HepG2 (cell line): ENCODE results near the gene NOP56. TPM values are rescaled to one million over a fixed set of nuclear protein-coding genes. Genes with fewer than 3 reads are reported as not detected.
A peak's percentile ranks its signal among the peaks of the same experiment; 100 is the strongest.

Source experiments
- ARNT2 ChIP-seq: sonication (generic); formaldehyde crosslinking; IDR thresholded peaks from 2 replicates; pipeline ENCODE4 v1.8.0; 2022; ENCODE audit warnings: mild to moderate bottlenecking, low read depth, missing genetic modification reagents, moderate library complexity
- CTCF ChIP-seq: sonication (generic); formaldehyde crosslinking; IDR thresholded peaks from 2 replicates; pipeline ENCODE4 v1.5.0; 2020; ENCODE audit warnings: mild to moderate bottlenecking, missing genetic modification reagents, moderate library complexity
- GPBP1L1 ChIP-seq: sonication (generic); formaldehyde crosslinking; IDR thresholded peaks from 2 replicates; pipeline ENCODE4 v1.5.0; 2020; ENCODE audit warnings: mild to moderate bottlenecking, missing genetic modification reagents
- KDM1A ChIP-seq: IDR thresholded peaks from 2 replicates; pipeline ENCODE4 v1.6.1; 2016; ENCODE audit warnings: missing compliant biosample characterization
- MBNL3 ChIP-seq: fragments of 250-450 bp; sonication (Bioruptor Pico); conservative IDR thresholded peaks from 2 replicates; pipeline ENCODE4 v1.8.0; 2022; ENCODE audit warnings: mild to moderate bottlenecking, inconsistent platforms
- NFRKB ChIP-seq: fragments of 450-650 bp; IDR thresholded peaks from 2 replicates; pipeline ENCODE4 v1.6.1; 2017
- PRDM15 ChIP-seq: sonication (generic); formaldehyde crosslinking; IDR thresholded peaks from 2 replicates; pipeline ENCODE4 v1.4.0; 2020; ENCODE audit warnings: missing genetic modification reagents
- SALL2 ChIP-seq: sonication (generic); formaldehyde crosslinking; IDR thresholded peaks from 2 replicates; pipeline ENCODE4 v1.8.1; 2023; ENCODE audit warnings: mild to moderate bottlenecking, missing genetic modification reagents, inconsistent platforms
- SYNCRIP ChIP-seq: fragments of 200-400 bp; formaldehyde crosslinking; IDR thresholded peaks from 2 replicates; pipeline ENCODE4 v1.6.1; 2018; ENCODE audit warnings: mild to moderate bottlenecking, low read depth, low read length; ENCODE audit not compliant: insufficient read depth
- TBP ChIP-seq: sonication (generic); formaldehyde crosslinking; IDR thresholded peaks from 2 replicates; pipeline ENCODE4 v1.5.0; 2020; ENCODE audit warnings: missing genetic modification reagents
- U2AF1 ChIP-seq: fragments of 200-400 bp; formaldehyde crosslinking; optimal IDR thresholded peaks from 2 replicates; pipeline ENCODE3; 2017; ENCODE audit warnings: mild to moderate bottlenecking, low read depth, low read length
- ZNF260 ChIP-seq: sonication (generic); formaldehyde crosslinking; IDR thresholded peaks from 2 replicates; pipeline ENCODE4 v1.4.0; 2020; ENCODE audit warnings: missing genetic modification reagents, low read depth, mild to moderate bottlenecking, borderline replicate concordance
- ZNF30 ChIP-seq: sonication (generic); formaldehyde crosslinking; IDR thresholded peaks from 2 replicates; pipeline ENCODE4 v1.5.0; 2020; ENCODE audit warnings: mild to moderate bottlenecking, missing genetic modification reagents
- ZNF552 ChIP-seq: sonication (generic); formaldehyde crosslinking; IDR thresholded peaks from 2 replicates; pipeline ENCODE4 v1.9.0; 2022; ENCODE audit warnings: missing genetic modification reagents, mild to moderate bottlenecking, borderline replicate concordance
- ZNF567 ChIP-seq: sonication (generic); formaldehyde crosslinking; IDR thresholded peaks from 2 replicates; pipeline ENCODE4 v1.8.1; 2023; ENCODE audit warnings: mild to moderate bottlenecking, missing genetic modification reagents, borderline replicate concordance
- ZNF629 ChIP-seq: sonication (generic); formaldehyde crosslinking; conservative IDR thresholded peaks from 2 replicates; pipeline ENCODE4 v1.5.0; 2020; ENCODE audit warnings: missing genetic modification reagents
- ZNF713 ChIP-seq: sonication (generic); formaldehyde crosslinking; IDR thresholded peaks from 2 replicates; pipeline ENCODE4 v1.4.0; 2020; ENCODE audit warnings: mild to moderate bottlenecking, missing genetic modification reagents
- ZNF770 ChIP-seq: sonication (generic); formaldehyde crosslinking; IDR thresholded peaks from 2 replicates; pipeline ENCODE4 v1.5.0; 2020; ENCODE audit warnings: mild to moderate bottlenecking, missing genetic modification reagents
- ZNF780A ChIP-seq: sonication (generic); formaldehyde crosslinking; IDR thresholded peaks from 2 replicates; pipeline ENCODE4 v1.8.0; 2022; ENCODE audit warnings: mild to moderate bottlenecking, missing genetic modification reagents, moderate library complexity
- polyA plus RNA-seq, 8 experiments: library from polyadenylated mRNA; depleted of rRNA in 3 of 8; stranded (reverse) in 7 of 8; unstranded in 1 of 8; fragments of >200 nt; fragmentation: Illumina TruSeq in 4 of 8; extraction: Trizol in 4 of 8; gene quantifications; 2 replicates each; pipeline versions ENCODE4 v1.2.1 to v1.2.3, GENCODE V29; 2011 to 2016; ENCODE audit warnings: low read depth in 4 of 8, missing spikeins in 1 of 8, mixed read lengths in 1 of 8; ENCODE audit not compliant: insufficient read depth in 1 of 8
- total RNA-seq, 5 experiments: library from RNA; depleted of rRNA; stranded (reverse); fragments of >200 nt; fragmentation: Illumina TruSeq; extraction: Trizol; gene quantifications; 2 replicates each; pipeline ENCODE4 v1.2.3, GENCODE V29; 2016; ENCODE audit warnings: low read depth in 1 of 5

Gene NOP56
- total and polyA plus RNA-seq, 2 of the 13 experiments (the other 11 are each of a cell fraction or from before 2014, with no cell fraction given), result 369 to 1,116 TPM

- no peak for TF ChIP-seq SYNCRIP
- TF ChIP-seq ZNF260 (CRISPR knock-in tag), result no peak
- TF ChIP-seq ZNF552 (CRISPR knock-in tag), result peak; percentile 36; the same call in 1 of the 2 replicates
- TF ChIP-seq ZNF629 (CRISPR knock-in tag), result 0 out of 2 replicates have a peak, but pooled peaks have one; percentile 15
- peak; percentile 95 for TF ChIP-seq ZNF780A (CRISPR knock-in tag)
- TF ChIP-seq ZNF713 (CRISPR knock-in tag), result peak; percentile 46
- peak; percentile 99 for TF ChIP-seq SALL2
- TF ChIP-seq ZNF770 (CRISPR knock-in tag), result peak; percentile 89
- no peak; the same call in 1 of the 2 replicates for TF ChIP-seq CTCF (CRISPR knock-in tag)
- peak; percentile 99 for TF ChIP-seq ARNT2 (CRISPR knock-in tag)
- TF ChIP-seq TBP (CRISPR knock-in tag), result 0 out of 2 replicates have a peak, but pooled peaks have one; percentile 13
- TF ChIP-seq ZNF567, result peak; percentile 97; the same call in 1 of the 2 replicates
- peak; percentile 69 for TF ChIP-seq PRDM15 (CRISPR knock-in tag)
- no peak for TF ChIP-seq MBNL3
- peak; percentile 95 for TF ChIP-seq U2AF1
- no peak for TF ChIP-seq GPBP1L1 (CRISPR knock-in tag)
- TF ChIP-seq ZNF30 (CRISPR knock-in tag), result peak; percentile 67; the same call in 1 of the 2 replicates
- no peak for TF ChIP-seq NFRKB
- TF ChIP-seq KDM1A, result no peak
Observed at GRCh38 chr20:2651772-2652723, at the start of gene NOP56 (continued).
